ENCODE measurements around the gene IMMP2L.
"Not testable (repeated sequence)": the region's sequence is repeated elsewhere in the genome, so short reads cannot be mapped to it uniquely, and the experiment has no call there.

Gene IMMP2L

GRCh38 chr7:111264111-111264868, 298.0 kb downstream of the IMMP2L start:
- no peak for TF ChIP-seq JUND (IDR thresholded peaks at IDR 0.05; ENCODE audit: low read depth)
- in situ Hi-C loops (cut with HindIII; ENCODE audit: low pct_unique_long_range_greater_than_20kb, low sequenced_read_pairs) = no loop called here
- DNase-seq (ENCODE audit: low read depth in 1 of 2, low spot score in 1 of 2) = no peak

GRCh38 chr7:111262293-111263116, 299.8 kb downstream of the IMMP2L start:
- no peak for TF ChIP-seq JUND (IDR thresholded peaks at IDR 0.05; ENCODE audit: low read depth)
- no peak for DNase-seq (ENCODE audit: low read depth in 1 of 2, low spot score in 1 of 2)
- in situ Hi-C loops (cut with HindIII; ENCODE audit: low pct_unique_long_range_greater_than_20kb, low sequenced_read_pairs) = no loop called here

GRCh38 chr7:111261496-111261895, 300.8 kb downstream of the IMMP2L start:
- in situ Hi-C loops (cut with HindIII; ENCODE audit: low pct_unique_long_range_greater_than_20kb, low sequenced_read_pairs) = no loop called here
- no peak for TF ChIP-seq JUND (IDR thresholded peaks at IDR 0.05; ENCODE audit: low read depth)
- no peak for DNase-seq (ENCODE audit: low read depth in 1 of 2, low spot score in 1 of 2)

- no peak for TF ChIP-seq JUND (IDR thresholded peaks at IDR 0.05; ENCODE audit: low read depth)
- in situ Hi-C loops (cut with HindIII; ENCODE audit: low pct_unique_long_range_greater_than_20kb, low sequenced_read_pairs) = no loop called here
- no peak for DNase-seq (ENCODE audit: low read depth in 1 of 2, low spot score in 1 of 2)
These were observed 302.3 kb downstream of the IMMP2L start for GRCh38 chr7:111259991-111260390.

- in situ Hi-C loops (cut with HindIII; ENCODE audit: low pct_unique_long_range_greater_than_20kb, low sequenced_read_pairs) = no loop called here
- DNase-seq (ENCODE audit: low read depth in 1 of 2, low spot score in 1 of 2) = no peak
- TF ChIP-seq JUND (IDR thresholded peaks at IDR 0.05; ENCODE audit: low read depth) = no peak
These were observed 305.9 kb downstream of the IMMP2L start for GRCh38 chr7:111256391-111256790.

- no peak for DNase-seq (ENCODE audit: low read depth in 1 of 2, low spot score in 1 of 2)
- no peak for TF ChIP-seq JUND (IDR thresholded peaks at IDR 0.05; ENCODE audit: low read depth)
- in situ Hi-C loops (cut with HindIII; ENCODE audit: low pct_unique_long_range_greater_than_20kb, low sequenced_read_pairs) = no loop called here
These were observed 306.7 kb downstream of the IMMP2L start for GRCh38 chr7:111255576-111255975.

- in situ Hi-C loops (cut with HindIII; ENCODE audit: low pct_unique_long_range_greater_than_20kb, low sequenced_read_pairs); DNase-seq (ENCODE audit: low read depth in 1 of 2, low spot score in 1 of 2): not testable (repeated sequence)
These were observed 310.9 kb downstream of the IMMP2L start for GRCh38 chr7:111251365-111251764.

- DNase-seq (ENCODE audit: low read depth in 1 of 2, low spot score in 1 of 2); in situ Hi-C loops (cut with HindIII; ENCODE audit: low pct_unique_long_range_greater_than_20kb, low sequenced_read_pairs): not testable (repeated sequence)
These were observed 312.5 kb downstream of the IMMP2L start for GRCh38 chr7:111249807-111250206.

- no peak for DNase-seq (ENCODE audit: low read depth in 1 of 2, low spot score in 1 of 2)
- no peak for TF ChIP-seq JUND (IDR thresholded peaks at IDR 0.05; ENCODE audit: low read depth)
- in situ Hi-C loops (cut with HindIII; ENCODE audit: low pct_unique_long_range_greater_than_20kb, low sequenced_read_pairs) = no loop called here
These were observed 320.0 kb downstream of the IMMP2L start for GRCh38 chr7:111242141-111242755.

- no peak for DNase-seq (ENCODE audit: low read depth in 1 of 2, low spot score in 1 of 2)
- TF ChIP-seq JUND (IDR thresholded peaks at IDR 0.05; ENCODE audit: low read depth) = no peak
- in situ Hi-C loops (cut with HindIII; ENCODE audit: low pct_unique_long_range_greater_than_20kb, low sequenced_read_pairs) = no loop called here
These were observed 321.9 kb downstream of the IMMP2L start for GRCh38 chr7:111240371-111240770.

- no peak for DNase-seq (ENCODE audit: low read depth in 1 of 2, low spot score in 1 of 2)
- no peak for TF ChIP-seq JUND (IDR thresholded peaks at IDR 0.05; ENCODE audit: low read depth)
- in situ Hi-C loops (cut with HindIII; ENCODE audit: low pct_unique_long_range_greater_than_20kb, low sequenced_read_pairs) = no loop called here
These were observed 322.9 kb downstream of the IMMP2L start for GRCh38 chr7:111239437-111239836.

- no peak for TF ChIP-seq JUND (IDR thresholded peaks at IDR 0.05; ENCODE audit: low read depth)
- in situ Hi-C loops (cut with HindIII; ENCODE audit: low pct_unique_long_range_greater_than_20kb, low sequenced_read_pairs) = no loop called here
- no peak for DNase-seq (ENCODE audit: low read depth in 1 of 2, low spot score in 1 of 2)
These were observed 323.4 kb downstream of the IMMP2L start for GRCh38 chr7:111238886-111239285.

GRCh38 chr7:111235709-111236108, 326.6 kb downstream of the IMMP2L start:
- TF ChIP-seq JUND (IDR thresholded peaks at IDR 0.05; ENCODE audit: low read depth) = no peak
- in situ Hi-C loops (cut with HindIII; ENCODE audit: low pct_unique_long_range_greater_than_20kb, low sequenced_read_pairs) = no loop called here

More at GRCh38 chr7:111235709-111236108, 326.6 kb downstream of the IMMP2L start:
- no peak for DNase-seq (ENCODE audit: low read depth in 1 of 2, low spot score in 1 of 2)
